T1000 (cell line): Measurements from ENCODE around the gene EEF2.
"Not testable (repeated sequence)": the region's sequence is repeated elsewhere in the genome, so short reads cannot be mapped to it uniquely, and the experiment has no call there.

Source experiments
- DNase-seq: peaks from one replicate; lab custom pipeline; 2025; ENCODE audit warnings: mixed read lengths; lab: John Stamatoyannopoulos, UW

The EEF2 gene

GRCh38 chr19:3968556-3969434 lies 16.5 kb downstream of the EEF2 start:
- peak; percentile 92 for DNase-seq

DNA sequence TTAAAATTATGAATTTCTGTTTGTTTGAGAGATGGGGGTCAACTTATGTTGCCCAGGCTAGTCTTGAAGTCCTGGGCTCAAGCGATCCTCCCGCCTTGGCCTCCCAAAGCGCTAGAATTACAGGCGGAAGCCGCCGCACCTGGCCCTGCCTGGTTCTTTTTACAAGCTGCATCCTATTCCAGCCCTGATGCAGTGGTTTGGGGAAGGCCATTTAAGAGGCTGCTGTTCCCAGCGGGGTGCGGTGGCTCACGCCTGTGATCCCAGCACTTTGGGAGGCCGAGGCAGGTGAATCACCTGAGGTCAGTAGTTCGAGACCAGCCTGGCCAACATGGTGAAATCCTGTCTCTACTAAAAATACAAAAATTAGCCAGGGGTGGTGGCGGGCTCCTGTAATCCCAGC lies 17.3 kb downstream of the EEF2 start:
- not testable (repeated sequence) for DNase-seq

DNA sequence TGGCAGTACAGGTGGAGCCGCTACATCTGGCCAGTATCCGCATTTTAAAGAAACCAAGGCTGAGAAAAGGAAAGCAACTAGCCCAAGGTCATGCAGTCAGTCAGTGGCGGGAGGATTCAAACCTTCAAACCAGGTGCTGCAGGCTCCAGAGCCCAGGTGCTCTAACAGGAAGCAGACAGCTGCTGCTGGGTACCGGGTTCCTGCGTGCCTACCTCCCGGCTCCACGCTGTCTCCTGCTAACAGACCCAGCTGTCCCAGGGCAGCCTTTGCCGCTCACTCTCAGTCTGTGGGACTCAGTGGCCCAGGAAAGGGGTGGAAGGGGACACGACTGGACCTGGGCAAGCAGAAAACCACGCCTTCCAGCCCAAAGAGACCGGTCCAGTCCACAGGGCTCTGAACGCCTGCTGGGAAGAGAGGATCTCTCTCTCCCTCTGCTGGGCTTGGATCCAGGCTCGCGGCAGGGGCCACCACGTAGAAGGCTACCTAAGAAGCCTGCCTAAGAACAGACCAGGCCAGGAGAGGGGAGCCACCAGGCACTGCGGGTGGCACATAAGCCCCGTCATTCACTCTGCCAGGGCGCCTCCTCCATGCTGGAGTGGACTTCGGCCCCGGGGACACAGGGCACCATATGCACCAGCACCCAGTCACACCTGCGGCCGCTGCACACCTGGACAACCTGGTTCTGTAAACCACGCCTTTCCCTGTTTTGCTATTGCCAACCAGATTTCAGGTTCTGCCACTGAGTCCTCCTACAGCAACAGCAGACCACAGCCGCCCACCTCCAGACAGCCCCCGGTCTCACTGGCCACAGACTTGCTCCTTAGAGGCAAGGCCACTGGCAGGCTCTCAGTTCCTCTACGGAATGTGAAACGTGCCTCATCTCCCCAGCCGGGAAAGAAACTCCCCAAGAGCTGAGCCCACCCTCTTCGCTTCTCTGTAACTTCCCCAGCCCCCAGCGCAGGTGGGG lies 18.9 kb downstream of the EEF2 start:
- no peak for DNase-seq

GRCh38 chr19:3964256-3965194 lies 20.7 kb downstream of the EEF2 start:
- DNase-seq, result no peak

- DNase-seq, result no peak
Measured at GRCh38 chr19:3963458-3964255, 21.6 kb downstream of the EEF2 start.

DNA sequence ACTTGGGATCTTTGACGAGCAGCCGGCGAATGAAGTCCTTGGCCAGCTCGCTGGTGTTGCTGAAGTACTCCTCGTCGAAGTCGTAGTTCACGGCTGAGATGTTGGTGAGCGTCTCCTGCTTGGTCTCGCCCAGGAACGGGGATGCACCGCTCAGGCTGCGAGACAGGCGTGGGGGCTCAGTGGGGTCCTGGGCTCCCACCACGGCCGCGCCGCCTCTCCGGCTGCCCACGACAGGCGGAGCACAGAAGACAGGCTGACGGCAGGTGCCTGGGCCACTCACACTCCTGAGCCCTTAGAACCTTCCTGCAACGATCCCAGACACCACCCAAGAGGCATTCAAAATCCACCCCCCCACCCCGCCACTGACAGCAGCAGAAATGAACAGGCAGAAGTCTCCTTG lies 24.3 kb downstream of the EEF2 start:
- DNase-seq, result no peak

- no peak for DNase-seq
Measured at GRCh38 chr19:3959766-3960131, 25.5 kb downstream of the EEF2 start.

DNA sequence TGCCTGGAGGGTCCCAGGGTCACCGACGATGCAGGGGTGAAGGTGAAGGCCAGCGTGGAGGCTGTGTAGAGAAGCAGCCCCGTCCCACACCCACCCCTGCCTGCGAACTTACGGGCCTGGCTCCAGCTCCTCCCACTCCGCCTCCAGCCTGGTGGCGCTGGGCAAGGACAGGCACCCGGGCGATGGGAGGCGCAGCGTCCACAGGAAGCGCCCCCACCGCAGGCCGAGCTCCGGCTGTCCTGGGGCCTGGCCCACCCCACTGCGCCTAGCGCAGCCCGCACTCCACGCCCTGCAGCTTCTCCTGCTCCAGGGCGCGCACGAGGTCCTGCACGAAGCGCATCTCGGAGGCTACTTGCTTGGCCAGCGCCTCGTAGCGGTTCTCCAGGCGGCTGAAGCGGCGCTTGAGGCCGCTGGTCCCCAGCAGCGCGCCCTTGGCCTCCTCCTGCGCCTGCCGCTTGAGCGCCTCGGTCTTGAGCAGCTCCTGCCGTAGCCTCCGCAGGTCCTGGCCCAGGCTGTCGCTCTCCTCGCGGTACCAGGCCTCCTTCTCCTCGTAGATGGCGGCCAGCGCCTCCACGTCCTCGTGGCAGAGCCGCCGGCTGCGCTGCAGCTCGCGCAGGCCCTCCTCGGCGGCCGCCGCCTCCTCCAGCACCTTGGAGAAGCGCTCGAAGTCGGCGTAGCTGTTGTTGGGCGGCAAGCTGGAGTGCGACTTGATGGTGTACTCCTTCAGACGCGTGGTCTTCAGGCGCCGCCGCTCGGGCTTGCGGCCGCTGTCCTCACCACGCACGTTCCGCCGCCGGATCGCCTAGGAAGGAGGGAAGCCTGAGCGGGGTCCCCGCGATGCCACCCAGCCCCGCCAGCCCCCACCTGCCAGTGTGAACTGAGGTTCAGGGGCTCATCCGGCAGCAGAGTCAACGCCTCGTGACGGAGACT lies 26.2 kb downstream of the EEF2 start:
- DNase-seq, result no peak

- DNase-seq, result no peak
Measured at GRCh38 chr19:3955688-3956087, 29.6 kb downstream of the EEF2 start.

- DNase-seq, result not testable (repeated sequence)
Measured at GRCh38 chr19:3955276-3955675, 30.0 kb downstream of the EEF2 start.

DNA sequence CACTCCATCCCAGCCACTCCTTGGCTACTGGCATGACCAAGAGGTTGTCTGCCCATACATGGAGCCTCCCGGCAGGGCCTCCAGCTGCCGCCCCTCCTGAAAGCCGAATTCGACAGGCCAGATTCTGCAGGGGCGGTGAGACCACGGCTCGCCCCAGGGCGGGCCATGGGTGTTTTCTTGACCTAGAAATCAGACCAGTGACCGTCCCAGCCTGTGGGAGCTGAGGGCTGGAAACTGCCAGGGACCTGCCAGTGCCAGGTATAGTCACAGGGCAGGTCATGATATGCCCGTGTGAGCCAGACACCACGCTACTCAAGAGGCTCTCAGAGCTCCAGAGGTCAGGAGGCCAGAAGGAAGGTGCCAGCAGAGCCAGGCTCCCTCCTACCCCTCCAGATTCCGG lies 31.2 kb downstream of the EEF2 start:
- no peak for DNase-seq

GRCh38 chr19:3952755-3953276 lies 32.4 kb downstream of the EEF2 start:
- DNase-seq, result not testable (repeated sequence)

GRCh38 chr19:3950871-3951861 lies 34.1 kb downstream of the EEF2 start:
- no peak for DNase-seq

DNA sequence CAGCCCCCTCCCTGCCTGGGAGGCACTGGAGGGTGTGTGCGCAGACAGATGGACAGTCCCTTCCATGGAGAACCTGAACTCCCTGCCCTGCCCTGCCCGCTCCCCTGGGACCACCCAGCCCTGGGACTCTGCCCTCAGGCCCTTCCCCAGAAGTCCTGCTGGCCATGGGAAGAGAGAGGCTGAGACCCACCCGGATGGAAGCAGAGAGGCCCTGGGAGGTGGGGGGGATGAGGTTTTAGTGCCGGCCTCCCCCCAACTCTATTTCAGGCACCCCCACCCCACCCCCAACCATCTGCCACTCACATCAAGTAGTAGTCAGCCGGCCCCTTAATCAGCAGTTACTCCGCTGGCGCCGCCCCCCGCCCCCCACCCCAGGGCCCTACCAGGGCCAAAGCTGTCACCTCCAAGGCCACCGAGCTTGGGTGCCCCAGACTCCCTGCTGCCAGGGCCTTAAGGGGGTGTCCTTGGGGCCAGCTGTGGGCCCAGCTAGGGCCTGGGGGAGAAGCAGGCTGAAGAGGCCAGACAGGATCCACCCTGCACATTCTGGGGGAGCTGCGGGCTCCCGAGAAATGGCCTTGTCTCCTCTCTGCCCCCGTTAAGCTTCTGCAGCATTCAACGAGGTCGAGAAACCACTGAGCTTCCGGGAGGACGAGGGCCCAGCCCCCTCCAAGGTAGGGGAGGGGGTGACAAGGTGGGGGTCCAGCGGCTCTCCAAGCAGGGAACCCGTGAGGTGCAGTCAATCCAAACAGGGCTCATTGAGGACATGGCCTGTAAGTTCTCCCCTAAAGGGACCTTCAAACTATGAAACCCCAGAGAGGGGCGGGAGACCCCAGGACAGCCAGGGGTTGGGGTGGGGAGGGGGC lies 35.0 kb downstream of the EEF2 start:
- DNase-seq, result no peak

DNA sequence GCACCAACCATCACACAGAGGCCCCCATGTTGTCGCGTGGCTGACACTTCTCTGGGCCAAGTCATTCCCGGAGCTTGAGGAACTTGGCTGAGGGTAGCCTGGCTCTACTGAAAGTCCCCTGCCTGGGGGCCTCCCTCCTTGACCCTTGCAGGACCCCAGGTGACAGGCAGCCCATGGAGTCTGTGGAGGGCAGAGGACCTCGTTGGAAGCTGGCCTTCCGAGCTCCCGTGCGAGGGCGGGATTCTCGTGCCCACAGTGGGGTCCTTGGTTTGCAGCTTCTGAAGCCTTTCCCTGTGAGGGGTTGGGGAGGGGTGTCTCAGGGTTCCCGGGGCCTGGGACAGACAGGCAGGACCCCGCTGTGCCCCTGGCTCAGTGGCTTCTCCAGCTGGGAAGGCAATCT lies 36.0 kb downstream of the EEF2 start:
- no peak for DNase-seq

DNA sequence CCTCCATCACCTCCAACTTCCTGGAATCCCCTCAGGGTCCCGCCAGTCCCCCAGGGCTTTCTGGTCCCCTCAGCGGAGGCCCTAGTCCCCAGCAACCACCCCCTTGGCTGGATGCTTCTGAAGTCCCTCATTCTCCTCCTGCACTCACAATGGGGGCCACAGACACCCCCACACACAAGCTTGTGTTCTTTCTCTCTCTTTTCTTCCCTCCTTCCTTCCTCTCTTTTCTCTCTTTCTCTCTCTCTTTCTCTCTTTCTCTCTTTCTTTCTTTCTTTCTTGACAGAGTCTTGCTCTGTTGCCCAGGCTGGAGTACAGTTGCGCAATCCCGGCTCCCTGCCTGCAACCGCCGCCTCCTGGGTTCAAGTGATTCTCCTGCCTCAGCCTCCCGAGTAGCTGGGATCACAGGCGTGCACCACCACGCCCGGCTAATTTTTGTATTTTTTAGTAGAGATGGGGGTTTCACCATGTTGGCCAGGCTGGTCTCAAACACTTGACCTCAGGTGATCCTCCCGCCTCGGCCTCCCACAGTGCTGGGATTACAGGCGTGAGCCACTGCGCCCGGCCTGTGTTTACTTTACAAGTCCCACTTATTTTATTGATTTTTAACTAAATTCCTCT lies 37.8 kb downstream of the EEF2 start:
- DNase-seq, result not testable (repeated sequence)

DNA sequence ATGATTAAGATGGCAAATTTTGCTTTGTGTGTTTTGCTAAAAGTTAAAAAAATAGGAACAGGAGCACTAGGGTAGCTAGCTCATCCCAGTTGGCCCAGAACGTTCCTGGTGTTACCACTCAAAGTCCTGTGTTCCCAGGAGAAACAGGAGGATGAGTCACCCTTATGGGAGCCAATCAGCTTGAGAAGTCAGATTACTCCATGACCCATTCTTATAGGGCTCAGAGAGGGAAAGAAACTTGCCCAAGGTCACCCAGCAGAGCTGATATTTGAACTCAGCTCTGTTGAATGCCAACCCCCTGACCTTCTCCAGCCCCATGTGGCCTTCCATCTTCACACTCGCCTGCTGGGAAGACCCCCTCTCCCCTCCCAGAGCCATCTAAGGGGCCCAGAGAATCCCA lies 39.4 kb downstream of the EEF2 start:
- DNase-seq, result no peak
